ENCODE measurements around the gene RORB. TPM values are rescaled to one million over a fixed set of nuclear protein-coding genes. Genes with fewer than 3 reads are reported as not detected.

RORB gene
- total and polyA plus RNA-seq, 4 donors: 0.40 to 3.9 (median 1.1) TPM

DNA sequence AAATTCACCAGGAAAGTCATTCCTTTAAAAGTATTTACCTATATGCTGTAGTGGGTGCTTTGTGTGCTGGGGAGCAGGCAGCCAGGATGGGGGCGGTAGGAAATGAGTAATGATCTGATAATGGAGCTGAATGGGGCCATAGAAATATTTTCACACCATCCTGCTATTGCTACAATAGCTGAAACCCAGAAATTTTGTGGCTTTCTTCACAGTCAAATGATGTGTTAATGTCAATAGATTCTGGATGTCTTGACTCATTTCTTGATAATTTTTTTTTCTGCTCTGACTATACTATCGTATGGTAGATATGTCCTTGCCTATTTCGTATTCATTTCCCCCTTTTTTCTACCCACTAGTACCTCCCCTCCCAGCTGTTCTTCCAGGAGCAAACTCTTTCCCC is 59.5 kb downstream of the RORB start:
- Histone ChIP-seq H3K9ac (ENCODE audit: insufficient read depth in 1 of 2, low read length in 2 of 2) (no peak overlapping the region), H3K9me3 (ENCODE audit: control insufficient read depth in 4 of 4, insufficient read depth in 3 of 4, low read length in 3 of 4) (no peaks in the 10 kb centered on the region), H3K27ac (ENCODE audit: low read depth in 1 of 2, low read length in 1 of 2) (no peak overlapping the region), H3K27me3 (ENCODE audit: control insufficient read depth in 3 of 3, insufficient read depth in 3 of 3, low read length in 2 of 3) (peaks cover 0 to 2% (median 0%) of the 10 kb centered on the region in 3 donors), H3K4me3 (no peak overlapping the region), H3K4me1 (ENCODE audit: control insufficient read depth in 5 of 5, insufficient read depth in 5 of 5, low read length in 5 of 5) (no peaks in the 10 kb centered on the region), H3K36me3 (ENCODE audit: control insufficient read depth in 4 of 4, insufficient read depth in 4 of 4, low read length in 4 of 4) (no peaks in the 10 kb centered on the region)
- TF ChIP-seq, protein P1, sequence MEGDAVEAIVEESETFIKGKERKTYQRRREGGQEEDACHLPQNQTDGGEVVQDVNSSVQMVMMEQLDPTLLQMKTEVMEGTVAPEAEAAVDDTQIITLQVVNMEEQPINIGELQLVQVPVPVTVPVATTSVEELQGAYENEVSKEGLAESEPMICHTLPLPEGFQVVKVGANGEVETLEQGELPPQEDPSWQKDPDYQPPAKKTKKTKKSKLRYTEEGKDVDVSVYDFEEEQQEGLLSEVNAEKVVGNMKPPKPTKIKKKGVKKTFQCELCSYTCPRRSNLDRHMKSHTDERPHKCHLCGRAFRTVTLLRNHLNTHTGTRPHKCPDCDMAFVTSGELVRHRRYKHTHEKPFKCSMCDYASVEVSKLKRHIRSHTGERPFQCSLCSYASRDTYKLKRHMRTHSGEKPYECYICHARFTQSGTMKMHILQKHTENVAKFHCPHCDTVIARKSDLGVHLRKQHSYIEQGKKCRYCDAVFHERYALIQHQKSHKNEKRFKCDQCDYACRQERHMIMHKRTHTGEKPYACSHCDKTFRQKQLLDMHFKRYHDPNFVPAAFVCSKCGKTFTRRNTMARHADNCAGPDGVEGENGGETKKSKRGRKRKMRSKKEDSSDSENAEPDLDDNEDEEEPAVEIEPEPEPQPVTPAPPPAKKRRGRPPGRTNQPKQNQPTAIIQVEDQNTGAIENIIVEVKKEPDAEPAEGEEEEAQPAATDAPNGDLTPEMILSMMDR (IDR thresholded peaks at IDR 0.05; ENCODE audit: control extremely low read depth, extremely low read depth): no peak
- DNase-seq (peak in 1 of 3 donors; percentile 10), ATAC-seq (ENCODE audit: insufficient read depth, low FRiP score) (no peak)
- WGBS, 2 donors: 56 to 74% methylated on average over 3 of the region's 3 CpGs

DNA sequence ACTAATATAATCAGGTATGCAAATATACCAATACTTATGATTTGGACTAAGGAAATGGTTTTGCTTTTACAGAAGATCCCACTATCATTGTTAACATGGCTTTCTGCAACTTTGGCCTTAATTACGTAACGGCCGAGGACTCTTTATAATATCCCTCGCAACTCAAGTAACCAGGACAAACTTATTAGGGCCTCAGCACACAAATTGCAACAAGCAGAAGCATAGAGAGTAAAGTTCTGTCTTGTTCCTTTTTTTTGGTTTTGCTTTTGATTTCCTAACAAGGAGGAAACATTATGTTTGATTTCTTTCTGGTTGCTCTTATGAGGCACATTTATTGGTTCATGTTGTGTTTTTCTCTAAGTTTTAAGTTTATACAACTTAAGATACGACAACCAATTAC is 60.4 kb downstream of the RORB start:
- DNase-seq (no peak), ATAC-seq (ENCODE audit: insufficient read depth, low FRiP score) (no peak)
- Histone ChIP-seq H3K4me3 (no peak overlapping the region), H3K4me1 (ENCODE audit: control insufficient read depth in 5 of 5, insufficient read depth in 5 of 5, low read length in 5 of 5) (no peaks in the 10 kb centered on the region), H3K9me3 (ENCODE audit: control insufficient read depth in 4 of 4, insufficient read depth in 3 of 4, low read length in 3 of 4) (no peaks in the 10 kb centered on the region), H3K36me3 (ENCODE audit: control insufficient read depth in 4 of 4, insufficient read depth in 4 of 4, low read length in 4 of 4) (no peaks in the 10 kb centered on the region), H3K9ac (ENCODE audit: insufficient read depth in 1 of 2, low read length in 2 of 2) (no peak overlapping the region), H3K27me3 (ENCODE audit: control insufficient read depth in 3 of 3, insufficient read depth in 3 of 3, low read length in 2 of 3) (peaks cover 0 to 2% (median 0%) of the 10 kb centered on the region in 3 donors), H3K27ac (ENCODE audit: low read depth in 1 of 2, low read length in 1 of 2) (no peak overlapping the region)
- TF ChIP-seq, protein P1 (IDR thresholded peaks at IDR 0.05; ENCODE audit: control extremely low read depth, extremely low read depth): no peak
- 57 to 67% methylated on average over 5 of the region's 5 CpGs for WGBS, 2 donors

DNA sequence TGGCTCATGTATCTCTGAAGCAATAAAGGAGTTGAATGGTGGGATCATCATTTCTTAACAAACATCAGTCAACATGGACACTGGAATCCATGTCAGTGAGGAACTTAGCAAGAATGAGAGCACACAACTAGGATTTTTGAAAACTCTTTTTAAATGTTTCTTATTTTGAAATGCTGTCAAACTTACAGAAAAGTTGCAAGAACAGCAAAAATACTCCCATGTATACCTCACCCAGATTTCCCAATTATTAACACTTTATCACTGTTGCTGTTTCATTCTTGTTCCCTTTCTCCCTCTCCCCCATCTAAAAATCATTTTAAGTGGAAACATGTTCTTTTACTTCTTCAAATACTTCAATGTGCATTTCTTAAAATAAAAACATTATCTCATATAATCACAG is 65.5 kb downstream of the RORB start:
- H3K4me3 ChIP-seq: no peak overlapping the region
- H3K36me3 ChIP-seq (ENCODE audit: control insufficient read depth in 4 of 4, insufficient read depth in 4 of 4, low read length in 4 of 4): no peaks in the 10 kb centered on the region
- no peak overlapping the region for H3K9ac ChIP-seq (ENCODE audit: insufficient read depth in 1 of 2, low read length in 2 of 2)
- peaks cover 0 to 2% (median 0%) of the 10 kb centered on the region in 3 donors for H3K27me3 ChIP-seq (ENCODE audit: control insufficient read depth in 3 of 3, insufficient read depth in 3 of 3, low read length in 2 of 3)
- no peaks in the 10 kb centered on the region for H3K9me3 ChIP-seq (ENCODE audit: control insufficient read depth in 4 of 4, insufficient read depth in 3 of 4, low read length in 3 of 4)
- H3K4me1 ChIP-seq (ENCODE audit: control insufficient read depth in 5 of 5, insufficient read depth in 5 of 5, low read length in 5 of 5): no peaks in the 10 kb centered on the region
- no peak overlapping the region for H3K27ac ChIP-seq (ENCODE audit: low read depth in 1 of 2, low read length in 1 of 2)
- TF ChIP-seq, protein P1 (IDR thresholded peaks at IDR 0.05; ENCODE audit: control extremely low read depth, extremely low read depth): no peak
- ATAC-seq (ENCODE audit: insufficient read depth, low FRiP score): no peak
- no peak for DNase-seq

DNA sequence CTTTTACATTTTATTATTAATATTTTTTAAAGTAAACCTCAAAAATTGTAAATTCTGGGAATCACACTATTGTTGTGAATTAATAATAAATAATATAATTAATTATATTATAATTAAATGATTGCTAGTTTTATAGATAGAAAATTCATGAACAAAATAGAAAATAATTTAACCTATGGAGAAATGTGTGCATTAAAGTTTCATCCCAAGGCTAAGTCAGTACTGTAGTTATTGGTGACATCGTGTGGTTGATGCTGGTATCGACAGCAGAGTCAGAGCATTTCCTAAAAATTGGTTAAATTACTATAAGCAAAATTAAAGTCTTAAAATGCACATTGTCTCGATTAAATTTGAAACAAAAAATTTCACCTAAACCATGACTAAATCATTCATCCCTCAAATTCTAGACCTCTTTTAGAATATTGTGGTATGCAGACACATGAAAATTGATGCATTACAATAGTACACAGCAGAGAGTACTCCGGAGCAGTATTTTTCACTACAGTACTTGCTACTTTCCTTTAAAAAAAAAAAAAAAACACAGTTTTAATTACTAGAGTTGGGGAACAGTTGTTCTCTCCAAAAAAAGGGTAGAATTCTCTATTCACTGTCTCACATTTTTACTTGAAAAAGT is 73.9 kb downstream of the RORB start:
- no peaks in the 10 kb centered on the region for H3K27me3 ChIP-seq (ENCODE audit: control insufficient read depth in 3 of 3, insufficient read depth in 3 of 3, low read length in 2 of 3)
- H3K36me3 ChIP-seq (ENCODE audit: control insufficient read depth in 4 of 4, insufficient read depth in 4 of 4, low read length in 4 of 4): no peaks in the 10 kb centered on the region
- TF ChIP-seq, protein P1 (IDR thresholded peaks at IDR 0.05; ENCODE audit: control extremely low read depth, extremely low read depth): peak; percentile 29
- H3K4me3 ChIP-seq: no peak overlapping the region
- peak; percentile 23 to 55 (median 53) for DNase-seq
- ATAC-seq (ENCODE audit: insufficient read depth, low FRiP score): no peak
- 19 to 26% methylated on average over 4 of the region's 4 CpGs for WGBS, 2 donors
- H3K9ac ChIP-seq (ENCODE audit: insufficient read depth in 1 of 2, low read length in 2 of 2): no peak overlapping the region
- H3K27ac ChIP-seq (ENCODE audit: low read depth in 1 of 2, low read length in 1 of 2): no peak overlapping the region
- peaks cover 0 to 5% (median 0%) of the 10 kb centered on the region in 5 donors for H3K4me1 ChIP-seq (ENCODE audit: control insufficient read depth in 5 of 5, insufficient read depth in 5 of 5, low read length in 5 of 5)
- no peaks in the 10 kb centered on the region for H3K9me3 ChIP-seq (ENCODE audit: control insufficient read depth in 4 of 4, insufficient read depth in 3 of 4, low read length in 3 of 4)

Measured in lung (tissue), 12 donors.